HG03457 (cell line): ENCODE results near the gene NOS1.
"Not testable (repeated sequence)": the region's sequence is repeated elsewhere in the genome, so short reads cannot be mapped to it uniquely, and the experiment has no call there.

ENCODE experiments used
- ATAC-seq: cut with Tn5 transposase; IDR thresholded peaks from one replicate; pipeline ENCODE4 v1.9.1; 2021; ENCODE audit warnings: moderate number of reproducible peaks; ENCODE audit not compliant: unreplicated experiment

NOS1 gene

GRCh38 chr12:117361347-117361751, at the start of gene NOS1:
TSS of gene NOS1 (minus strand) at chr12:117361626. CDS start at chr12:117331069, 30,557 bp downstream.
- ATAC-seq, result no peak

- no peak for ATAC-seq
Measured at GRCh38 chr12:117409286-117409685, 47.9 kb upstream of the NOS1 start.

GRCh38 chr12:117408161-117408791, 46.9 kb upstream of the NOS1 start:
- ATAC-seq, result no peak

- no peak for ATAC-seq
Measured at GRCh38 chr12:117404940-117405339, 43.5 kb upstream of the NOS1 start.

- ATAC-seq, result no peak
Measured at GRCh38 chr12:117404203-117404853, 42.9 kb upstream of the NOS1 start.

- ATAC-seq, result no peak
Measured at GRCh38 chr12:117403586-117404139, 42.2 kb upstream of the NOS1 start.

GRCh38 chr12:117402363-117402762, 40.9 kb upstream of the NOS1 start:
- no peak for ATAC-seq

GRCh38 chr12:117400912-117401311, 39.5 kb upstream of the NOS1 start:
- ATAC-seq, result no peak

- ATAC-seq, result not testable (repeated sequence)
Measured at GRCh38 chr12:117398482-117398881, 37.1 kb upstream of the NOS1 start.

- no peak for ATAC-seq
Measured at GRCh38 chr12:117395766-117396165, 34.3 kb upstream of the NOS1 start.

GRCh38 chr12:117394491-117394890, 33.1 kb upstream of the NOS1 start:
- no peak for ATAC-seq

GRCh38 chr12:117393656-117394055, 32.2 kb upstream of the NOS1 start:
- no peak for ATAC-seq

GRCh38 chr12:117390866-117391265, 29.4 kb upstream of the NOS1 start:
- no peak for ATAC-seq

GRCh38 chr12:117388951-117389446, 27.6 kb upstream of the NOS1 start:
- no peak for ATAC-seq

- no peak for ATAC-seq
Measured at GRCh38 chr12:117387832-117388231, 26.4 kb upstream of the NOS1 start.

- ATAC-seq, result no peak
Measured at GRCh38 chr12:117384735-117385134, 23.3 kb upstream of the NOS1 start.

- no peak for ATAC-seq
Measured at GRCh38 chr12:117380083-117380482, 18.7 kb upstream of the NOS1 start.

- no peak for ATAC-seq
Measured at GRCh38 chr12:117377758-117378157, 16.3 kb upstream of the NOS1 start.

GRCh38 chr12:117370588-117370987, 9.2 kb upstream of the NOS1 start:
- no peak for ATAC-seq

GRCh38 chr12:117370000-117370399, 8.6 kb upstream of the NOS1 start:
- ATAC-seq, result not testable (repeated sequence)

- no peak for ATAC-seq
Measured at GRCh38 chr12:117367006-117367638, 5.7 kb upstream of the NOS1 start.
